COR-L47 (cell line): ENCODE results near the gene TREH.
"Not testable (repeated sequence)": the region's sequence is repeated elsewhere in the genome, so short reads cannot be mapped to it uniquely, and the experiment has no call there.

Source experiments
- DNase-seq: peaks from one replicate; lab custom pipeline; 2025; lab: John Stamatoyannopoulos, UW

TREH gene

GRCh38 chr11:118628861-118629549 lies 50.4 kb downstream of the TREH start:
- no peak for DNase-seq

GRCh38 chr11:118628432-118628831 lies 51.0 kb downstream of the TREH start:
- no peak for DNase-seq

- no peak for DNase-seq
Measured at GRCh38 chr11:118628031-118628430, 51.4 kb downstream of the TREH start.

- DNase-seq, result no peak
Measured at GRCh38 chr11:118627566-118627965, 51.9 kb downstream of the TREH start.

- DNase-seq, result peak; percentile 35
Measured at GRCh38 chr11:118625976-118626375, 53.5 kb downstream of the TREH start.

GRCh38 chr11:118625036-118625690 lies 54.3 kb downstream of the TREH start:
- DNase-seq, result no peak

GRCh38 chr11:118623269-118623655 lies 56.2 kb downstream of the TREH start:
- peak; percentile 88 for DNase-seq

GRCh38 chr11:118622376-118623268 lies 56.8 kb downstream of the TREH start:
- DNase-seq, result peak; percentile 75

GRCh38 chr11:118621784-118622375 lies 57.6 kb downstream of the TREH start:
- no peak for DNase-seq

- peak; percentile 80 for DNase-seq
Measured at GRCh38 chr11:118621071-118621783, 58.2 kb downstream of the TREH start.

- no peak for DNase-seq
Measured at GRCh38 chr11:118620529-118621070, 58.9 kb downstream of the TREH start.

- no peak for DNase-seq
Measured at GRCh38 chr11:118619444-118620197, 59.8 kb downstream of the TREH start.

GRCh38 chr11:118618991-118619375 lies 60.5 kb downstream of the TREH start:
- no peak for DNase-seq

GRCh38 chr11:118618115-118618990 lies 61.1 kb downstream of the TREH start:
- DNase-seq, result no peak

- DNase-seq, result no peak
Measured at GRCh38 chr11:118615976-118616371, 63.5 kb downstream of the TREH start.

- no peak for DNase-seq
Measured at GRCh38 chr11:118615282-118615975, 64.0 kb downstream of the TREH start.

GRCh38 chr11:118614511-118614910 lies 64.9 kb downstream of the TREH start:
- no peak for DNase-seq

- DNase-seq, result no peak
Measured at GRCh38 chr11:118612378-118612777, 67.1 kb downstream of the TREH start.

- DNase-seq, result not testable (repeated sequence)
Measured at GRCh38 chr11:118611433-118611795, 68.0 kb downstream of the TREH start.
